PC-9 (cell line): ENCODE data around the gene EDEM1. TPM values are rescaled to one million over a fixed set of nuclear protein-coding genes. Genes with fewer than 3 reads are reported as not detected.

Source experiments
- BruUV-seq: library from RNA; stranded (reverse); fragments of 400-500 nt; replicated peaks from 2 replicates; lab custom pipeline; 2021; lab: Mats Ljungman, UMichigan
- CTCF ChIA-PET: fragments of 300-600 bp; sonication (Branson Sonifier 250); formaldehyde crosslinking; loops from one replicate; lab custom pipeline; 2022; ENCODE audit warnings: antibody characterized with exemption; lab: Charles Lee
- POLR2A ChIA-PET: fragments of 300-600 bp; sonication (Branson Sonifier 250); formaldehyde crosslinking; loops from one replicate; lab custom pipeline; 2022; ENCODE audit warnings: antibody characterized with exemption; ENCODE audit not compliant: unreplicated experiment; lab: Charles Lee
- DNase-seq, 2 experiments: peaks; one replicate each; pipeline versions ENCODE4 v3.0.0 to v3.0.0-alpha.2; 2015 to 2022; ENCODE audit warnings: mixed read lengths in 1 of 2
- H2AFZ ChIP-seq: fragments of 200-600 bp; sonication (generic); 2 replicates; pipeline ENCODE4 v1.8.1; 2017; ENCODE audit warnings: antibody characterized with exemption
- H3F3A ChIP-seq: fragments of 200-600 bp; sonication (generic); 2 replicates; pipeline ENCODE4 v1.8.1; 2017; ENCODE audit warnings: antibody characterized with exemption, mild to moderate bottlenecking, low read depth; ENCODE audit not compliant: insufficient read depth
- H3K27ac ChIP-seq: fragments of 200-600 bp; sonication (generic); 2 replicates; pipeline ENCODE4 v1.6.1; 2016; ENCODE audit warnings: mixed run types
- H3K27me3 ChIP-seq: fragments of 200-600 bp; sonication (generic); 2 replicates; pipeline ENCODE4 v1.6.1; 2016; ENCODE audit warnings: low read depth, mixed run types; ENCODE audit not compliant: insufficient read depth
- H3K36me3 ChIP-seq: fragments of 200-600 bp; sonication (generic); 2 replicates; pipeline ENCODE4 v1.6.1; 2016; ENCODE audit warnings: low read depth, mixed run types
- H3K4me1 ChIP-seq: fragments of 200-600 bp; sonication (generic); replicated peaks from 2 replicates; pipeline ENCODE4 v1.6.1; 2016; ENCODE audit warnings: mixed run types; ENCODE audit not compliant: insufficient read depth
- H3K4me2 ChIP-seq: fragments of 200-600 bp; sonication (generic); 2 replicates; pipeline ENCODE4 v1.6.1; 2017; ENCODE audit warnings: mixed run types
- H3K4me3 ChIP-seq: fragments of 200-600 bp; sonication (generic); 2 replicates; pipeline ENCODE4 v1.6.1; 2016; ENCODE audit warnings: mixed run types
- H3K79me2 ChIP-seq: fragments of 200-600 bp; sonication (generic); 2 replicates; pipeline ENCODE4 v1.6.1; 2017; ENCODE audit warnings: low read depth, mixed run types
- H3K9me2 ChIP-seq: fragments of 200-600 bp; sonication (generic); 2 replicates; pipeline ENCODE4 v1.8.1; 2017; ENCODE audit warnings: mild to moderate bottlenecking; ENCODE audit not compliant: insufficient read depth
- H3K9me3 ChIP-seq: fragments of 200-600 bp; sonication (generic); 2 replicates; pipeline ENCODE4 v1.8.1; 2016; ENCODE audit warnings: low read depth; ENCODE audit not compliant: insufficient read depth
- H4K20me1 ChIP-seq: fragments of 200-600 bp; sonication (generic); 2 replicates; pipeline ENCODE4 v1.8.1; 2017; ENCODE audit not compliant: insufficient read depth
- EZH2 ChIP-seq: fragments of 200-600 bp; sonication (generic); IDR thresholded peaks from 2 replicates; pipeline ENCODE4 v1.8.0; 2017; ENCODE audit warnings: antibody characterized with exemption, low read depth
- intact Hi-C: fragments of 100-400 bp; cut with micrococcal nuclease; formaldehyde crosslinking; loops from one replicate; pipeline ENCODE4 v1.10.0; 2022; ENCODE audit not compliant: unreplicated experiment
- total RNA-seq: library from RNA; stranded (reverse); gene quantifications from 2 replicates; pipeline ENCODE4 v1.2.3, GENCODE V29; 2021
- TF ChIP-seq, protein P1 (sequence below): fragments of 200-600 bp; sonication (generic); conservative IDR thresholded peaks from 2 replicates; pipeline ENCODE4 v1.6.1; 2017; ENCODE audit warnings: mixed run types, antibody characterized with exemption, mild to moderate bottlenecking, moderate library complexity

EDEM1 gene
- total RNA-seq, 1 experiment from 2014 or later = 55.9 TPM

GRCh38 chr3:5218815-5219214 is 31.3 kb downstream of the EDEM1 start:
- H3K36me3 ChIP-seq = no peaks in the 10 kb centered on the region

DNA sequence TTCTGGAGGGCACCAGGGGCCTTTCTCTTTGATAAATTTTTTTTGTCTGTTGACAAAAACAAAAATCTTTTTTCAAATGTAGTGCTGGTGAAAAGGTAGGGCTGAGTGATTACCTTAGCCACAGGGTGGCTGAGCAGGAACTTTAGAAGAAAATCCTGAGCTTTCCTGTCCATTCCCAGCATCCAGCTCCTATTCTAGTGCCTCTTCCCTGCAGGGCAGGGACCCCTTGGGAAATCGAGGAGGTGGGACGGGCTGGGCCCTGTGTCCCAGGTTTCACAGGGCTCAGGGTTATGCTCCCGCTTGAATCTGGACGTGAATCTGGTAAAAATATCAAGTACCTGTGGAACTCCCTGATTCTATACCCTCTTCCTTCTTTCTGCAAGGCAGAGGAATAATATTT is 31.7 kb downstream of the EDEM1 start:
- ChIA-PET POLR2A (no interaction called here), CTCF (no interaction called here)
- Histone ChIP-seq H3K79me2 (no peaks in the 10 kb centered on the region), H3K36me3 (no peaks in the 10 kb centered on the region), H3K4me1 (no peaks in the 10 kb centered on the region), H2AFZ (no peak overlapping the region), H3K4me3 (no peak overlapping the region), H3K9me2 (no peaks in the 10 kb centered on the region), H3K27me3 (no peaks in the 10 kb centered on the region), H3K4me2 (no peak overlapping the region), H3K9me3 (no peaks in the 10 kb centered on the region), H3F3A (peaks cover 3% of the 10 kb centered on the region; the same call in 1 of the 2 replicates), H3K27ac (no peak overlapping the region), H4K20me1 (no peaks in the 10 kb centered on the region)
- TF ChIP-seq EZH2 = no peak
- TF ChIP-seq, protein P1, sequence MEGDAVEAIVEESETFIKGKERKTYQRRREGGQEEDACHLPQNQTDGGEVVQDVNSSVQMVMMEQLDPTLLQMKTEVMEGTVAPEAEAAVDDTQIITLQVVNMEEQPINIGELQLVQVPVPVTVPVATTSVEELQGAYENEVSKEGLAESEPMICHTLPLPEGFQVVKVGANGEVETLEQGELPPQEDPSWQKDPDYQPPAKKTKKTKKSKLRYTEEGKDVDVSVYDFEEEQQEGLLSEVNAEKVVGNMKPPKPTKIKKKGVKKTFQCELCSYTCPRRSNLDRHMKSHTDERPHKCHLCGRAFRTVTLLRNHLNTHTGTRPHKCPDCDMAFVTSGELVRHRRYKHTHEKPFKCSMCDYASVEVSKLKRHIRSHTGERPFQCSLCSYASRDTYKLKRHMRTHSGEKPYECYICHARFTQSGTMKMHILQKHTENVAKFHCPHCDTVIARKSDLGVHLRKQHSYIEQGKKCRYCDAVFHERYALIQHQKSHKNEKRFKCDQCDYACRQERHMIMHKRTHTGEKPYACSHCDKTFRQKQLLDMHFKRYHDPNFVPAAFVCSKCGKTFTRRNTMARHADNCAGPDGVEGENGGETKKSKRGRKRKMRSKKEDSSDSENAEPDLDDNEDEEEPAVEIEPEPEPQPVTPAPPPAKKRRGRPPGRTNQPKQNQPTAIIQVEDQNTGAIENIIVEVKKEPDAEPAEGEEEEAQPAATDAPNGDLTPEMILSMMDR = no peak
- no TSS peak for BruUV-seq
- intact Hi-C loops = no loop called here
- no peak for DNase-seq

More at GRCh38 chr3:5218815-5219214, 31.3 kb downstream of the EDEM1 start:
- no TSS peak for BruUV-seq
- Histone ChIP-seq H2AFZ (no peak overlapping the region), H3K4me3 (no peak overlapping the region), H3K9me3 (no peaks in the 10 kb centered on the region), H3K79me2 (no peaks in the 10 kb centered on the region), H3K9me2 (no peaks in the 10 kb centered on the region), H3K4me2 (no peak overlapping the region), H3K27ac (no peak overlapping the region), H4K20me1 (no peaks in the 10 kb centered on the region), H3F3A (peaks cover 3% of the 10 kb centered on the region; the same call in 1 of the 2 replicates), H3K27me3 (no peaks in the 10 kb centered on the region), H3K4me1 (no peaks in the 10 kb centered on the region)
- CTCF ChIA-PET = no interaction called here
- POLR2A ChIA-PET = no interaction called here
- intact Hi-C loops = no loop called here
- no peak for DNase-seq
- no peak for TF ChIP-seq EZH2
- TF ChIP-seq, protein P1 = no peak

- intact Hi-C loops = no loop called here
Measured at GRCh38 chr3:5220193-5220592, 32.7 kb downstream of the EDEM1 start.

More at GRCh38 chr3:5220193-5220592, 32.7 kb downstream of the EDEM1 start:
- ChIA-PET CTCF (no interaction called here), POLR2A (interaction anchor here (0.6 kb wide), 1 partner anchor 11 kb away, joined by 4 read pairs; no protein-coding TSS in a partner anchor)
- Histone ChIP-seq H3K4me2 (no peak overlapping the region), H3K4me3 (no peak overlapping the region), H3K27ac (no peak overlapping the region), H3K4me1 (no peaks in the 10 kb centered on the region), H3K9me3 (no peaks in the 10 kb centered on the region), H4K20me1 (no peaks in the 10 kb centered on the region), H3K9me2 (no peaks in the 10 kb centered on the region), H3K27me3 (no peaks in the 10 kb centered on the region), H2AFZ (no peak overlapping the region), H3K36me3 (no peaks in the 10 kb centered on the region), H3F3A (peaks cover 3% of the 10 kb centered on the region; the same call in 1 of the 2 replicates), H3K79me2 (no peaks in the 10 kb centered on the region)
- TF ChIP-seq, protein P1 = no peak
- no peak for TF ChIP-seq EZH2
- BruUV-seq = no TSS peak
- no peak for DNase-seq
